Endothelial cell of umbilical vein (primary cell): ENCODE data around the gene RIBC2.

Experiments
- CTCF ChIP-seq, 2 donors: IDR thresholded peaks; 1 replicate in 1 of 2; 2 replicates in 1 of 2; pipeline ENCODE4 v1.5.1; 2011; ENCODE audit warnings: low read length in 2 of 2, mild to moderate bottlenecking in 2 of 2, moderate library complexity in 2 of 2, control low read depth in 1 of 2, inconsistent platforms in 1 of 2, low read depth in 1 of 2; ENCODE audit not compliant: insufficient read depth in 1 of 2; ENCODE audit errors: extremely low read depth in 1 of 2
- EZH2 ChIP-seq: IDR thresholded peaks from 2 replicates; pipeline ENCODE4 v1.6.1; 2012; ENCODE audit warnings: borderline replicate concordance, low read depth, mild to moderate bottlenecking, moderate library complexity, low read length, inconsistent platforms; ENCODE audit not compliant: severe bottlenecking
- FOS ChIP-seq: IDR thresholded peaks from 2 replicates; pipeline ENCODE4 v1.6.1; 2011; ENCODE audit warnings: mild to moderate bottlenecking, low read length, moderate library complexity, borderline replicate concordance; ENCODE audit not compliant: insufficient read depth
- GATA2 ChIP-seq: IDR thresholded peaks from 2 replicates; pipeline ENCODE4 v1.7.0; 2011; ENCODE audit warnings: low read depth, mild to moderate bottlenecking, moderate library complexity, mixed read lengths, low read length; ENCODE audit not compliant: insufficient read length, insufficient read depth
- JUN ChIP-seq: IDR thresholded peaks from 2 replicates; pipeline ENCODE4 v1.6.1; 2011; ENCODE audit warnings: borderline replicate concordance, low read depth; ENCODE audit not compliant: insufficient read length, insufficient read depth
- MAX ChIP-seq: IDR thresholded peaks from 2 replicates; pipeline ENCODE4 v1.6.1; 2011; ENCODE audit not compliant: insufficient read depth, insufficient read length
- MYC ChIP-seq: IDR thresholded peaks from one replicate; pipeline ENCODE4 v1.6.1; 2011; ENCODE audit warnings: mild to moderate bottlenecking, low read depth, low read length
- POLR2A ChIP-seq: IDR thresholded peaks from 2 replicates; pipeline ENCODE4 v1.6.1; 2012; ENCODE audit warnings: low read depth, mild to moderate bottlenecking, control low read depth, low read length
- POLR2AphosphoS5 ChIP-seq: IDR thresholded peaks from 2 replicates; pipeline ENCODE4 v1.6.1; 2012; ENCODE audit warnings: low read depth, mild to moderate bottlenecking, control low read depth, low read length, moderate library complexity; ENCODE audit not compliant: insufficient read depth

GRCh38 chr22:45441138-45441537, 27.6 kb downstream of the RIBC2 start:
- no peak for TF ChIP-seq POLR2AphosphoS5
- TF ChIP-seq MAX = no peak
- TF ChIP-seq CTCF (IDR thresholded peaks at IDR 0.05; ENCODE audit: extremely low read depth in 1 of 2, insufficient read depth in 1 of 2, low read depth in 1 of 2, low read length in 2 of 2) = peak; percentile 37 to 64
- TF ChIP-seq POLR2A = no peak
- no peak for TF ChIP-seq EZH2
- TF ChIP-seq GATA2 = no peak
- no peak for TF ChIP-seq FOS
- TF ChIP-seq MYC = no peak
- no peak for TF ChIP-seq JUN
